Measurements from ENCODE around the gene STXBP1.
"Not testable (repeated sequence)": the region's sequence is repeated elsewhere in the genome, so short reads cannot be mapped to it uniquely, and the experiment has no call there.

The STXBP1 gene

DNA sequence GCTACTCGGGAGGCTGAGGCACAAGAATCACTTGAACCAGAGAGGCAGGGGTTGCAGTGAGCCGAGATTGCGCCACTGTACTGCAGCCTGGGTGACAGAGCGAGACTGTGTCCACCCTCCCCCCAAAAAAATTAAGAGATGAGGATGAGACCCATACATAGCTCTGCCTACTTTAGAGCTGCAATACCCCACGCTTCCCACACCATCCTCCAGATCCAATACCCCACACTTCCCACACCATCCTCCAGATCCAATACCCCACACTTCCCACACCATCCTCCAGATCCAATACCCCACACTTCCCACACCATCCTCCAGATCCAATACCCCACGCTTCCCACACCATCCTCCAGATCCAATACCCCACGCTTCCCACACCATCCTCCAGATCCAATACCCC, 34.9 kb upstream of the STXBP1 start:
- in situ Hi-C loops (cut with MboI; ENCODE audit: low sequenced_read_pairs), result not testable (repeated sequence)

DNA sequence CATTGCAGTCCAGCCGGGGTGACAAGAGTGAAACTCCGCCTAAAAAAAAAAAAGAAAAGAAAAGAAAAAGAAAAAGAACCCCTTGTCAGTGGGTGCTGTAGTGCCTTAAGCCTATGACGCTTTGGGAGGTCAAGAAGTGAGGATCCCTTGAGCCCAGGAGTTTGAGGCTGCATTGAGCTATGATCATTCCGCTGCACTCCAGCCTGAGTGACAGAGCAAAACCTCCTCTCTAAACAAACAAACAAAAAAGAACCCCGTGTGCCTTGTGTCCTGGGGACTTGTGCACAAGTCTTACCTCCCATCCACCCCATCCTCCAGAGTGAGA, 33.5 kb upstream of the STXBP1 start:
- in situ Hi-C loops (cut with MboI; ENCODE audit: low sequenced_read_pairs), result no loop called here

DNA sequence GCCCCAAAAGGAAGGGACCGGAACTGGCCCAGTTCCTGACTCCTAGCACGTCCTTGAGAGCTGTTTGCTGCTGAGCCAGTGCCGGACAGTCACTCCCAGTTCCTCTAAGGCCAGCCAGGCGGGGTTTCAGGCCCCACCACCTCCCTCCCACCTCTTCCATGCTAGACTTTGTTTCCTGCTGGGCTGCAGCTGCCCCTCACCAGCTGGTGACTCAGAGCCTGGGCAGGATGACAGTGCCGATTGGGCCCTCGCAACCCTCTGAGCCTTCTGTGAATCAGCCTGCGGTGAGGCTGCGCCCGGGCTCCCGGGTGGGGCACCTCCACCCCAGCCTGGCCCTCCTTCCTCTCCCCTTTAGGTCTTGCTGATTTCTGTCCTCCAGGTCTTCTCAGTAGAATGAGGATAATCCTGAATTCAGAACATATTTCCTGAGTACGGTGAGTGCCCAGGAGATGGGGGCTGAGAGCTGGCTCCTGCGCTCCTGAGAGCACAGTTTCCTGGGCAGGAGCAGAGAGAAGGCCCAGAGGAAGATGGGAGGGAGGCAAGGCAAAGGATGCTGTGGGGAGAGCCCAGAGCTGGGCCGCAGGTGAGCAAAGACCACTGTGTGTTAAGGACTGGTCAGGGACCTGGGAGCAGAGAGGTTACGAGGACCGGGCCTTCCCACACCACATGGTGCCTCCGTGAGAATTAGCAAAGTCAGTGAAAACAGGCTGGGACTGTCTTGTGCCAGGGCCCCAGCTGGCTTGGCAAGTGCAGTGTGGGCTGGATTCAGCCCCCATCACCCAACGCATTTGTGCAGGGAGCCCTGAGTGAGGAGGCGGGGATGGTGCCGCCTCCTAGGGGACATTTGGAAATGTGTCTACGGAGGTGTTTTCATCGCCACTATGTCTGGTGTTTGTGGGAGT, 32.9 kb upstream of the STXBP1 start:
- in situ Hi-C loops (cut with MboI; ENCODE audit: low sequenced_read_pairs), result no loop called here

DNA sequence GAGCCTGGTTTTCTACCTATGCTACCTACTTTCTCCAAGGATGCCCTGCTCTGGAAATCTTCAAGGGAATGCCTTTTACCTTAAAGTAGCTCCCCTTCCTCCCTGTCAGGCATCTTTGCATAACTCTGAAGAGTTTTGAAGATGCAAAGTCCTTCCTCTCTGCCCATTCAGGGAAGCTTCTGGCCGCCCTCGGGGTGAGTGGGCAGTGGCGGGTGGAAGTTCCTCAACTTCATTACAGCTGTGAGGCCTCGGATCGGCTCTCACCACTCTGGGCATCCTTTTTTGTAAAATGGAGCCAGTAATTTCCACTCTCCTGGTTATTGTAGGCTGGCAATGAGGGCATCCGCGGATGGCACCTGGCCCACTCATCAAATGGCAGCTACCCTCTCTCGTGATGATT, 31.7 kb upstream of the STXBP1 start:
- in situ Hi-C loops (cut with MboI; ENCODE audit: low sequenced_read_pairs), result loop anchor here (5.0 kb wide), 1 partner anchor 78 kb away; no protein-coding TSS in a partner anchor

DNA sequence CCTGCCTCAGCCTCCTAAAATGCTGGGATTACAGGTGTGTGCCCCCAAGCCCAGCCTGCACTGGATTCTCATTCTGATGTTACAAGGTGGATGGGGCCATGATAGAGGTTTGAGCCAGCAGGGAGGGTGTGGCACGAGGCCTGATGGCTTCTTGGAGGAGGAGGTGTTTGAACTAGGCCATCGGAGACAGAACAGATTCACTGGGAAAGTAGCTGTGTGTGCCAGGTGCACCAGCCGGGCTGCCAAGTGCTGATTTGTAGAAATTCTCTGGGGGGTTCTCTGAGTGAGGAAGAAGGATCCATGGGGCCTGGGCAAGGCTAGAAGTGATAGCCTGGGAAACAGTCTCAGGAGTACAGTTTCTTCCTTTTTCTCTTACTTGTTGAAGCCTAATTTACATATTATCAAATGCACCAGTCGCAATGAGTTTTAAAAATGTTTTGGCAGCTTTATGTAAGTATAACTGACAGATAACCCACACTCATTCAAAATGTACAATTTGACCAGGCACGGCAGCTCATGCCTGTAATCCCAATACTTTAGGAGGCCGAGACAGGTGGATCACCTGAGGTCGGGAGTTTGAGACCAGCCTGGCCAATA, 31.1 kb upstream of the STXBP1 start:
- in situ Hi-C loops (cut with MboI; ENCODE audit: low sequenced_read_pairs), result loop anchor here (5.0 kb wide), 1 partner anchor 79 kb away; no protein-coding TSS in a partner anchor

DNA sequence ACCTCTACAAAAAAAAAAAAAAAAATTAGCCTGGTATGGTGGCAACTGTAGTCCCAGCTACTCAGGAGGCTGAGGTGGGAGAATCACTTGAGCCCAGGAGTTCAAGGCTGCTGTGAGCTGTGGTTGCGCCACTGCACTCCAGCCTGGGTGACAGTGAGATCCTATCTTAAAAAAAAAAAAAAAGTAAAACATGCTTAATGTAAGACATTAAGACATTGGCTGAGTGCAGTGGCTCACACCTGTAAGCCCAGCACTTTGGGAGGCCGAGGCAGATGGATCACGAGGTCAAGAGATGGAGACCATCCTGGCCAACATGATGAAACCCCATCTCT, 27.6 kb upstream of the STXBP1 start:
- in situ Hi-C loops (cut with MboI; ENCODE audit: low sequenced_read_pairs), result loop anchor here (5.0 kb wide), 1 partner anchor 82 kb away; no protein-coding TSS in a partner anchor

DNA sequence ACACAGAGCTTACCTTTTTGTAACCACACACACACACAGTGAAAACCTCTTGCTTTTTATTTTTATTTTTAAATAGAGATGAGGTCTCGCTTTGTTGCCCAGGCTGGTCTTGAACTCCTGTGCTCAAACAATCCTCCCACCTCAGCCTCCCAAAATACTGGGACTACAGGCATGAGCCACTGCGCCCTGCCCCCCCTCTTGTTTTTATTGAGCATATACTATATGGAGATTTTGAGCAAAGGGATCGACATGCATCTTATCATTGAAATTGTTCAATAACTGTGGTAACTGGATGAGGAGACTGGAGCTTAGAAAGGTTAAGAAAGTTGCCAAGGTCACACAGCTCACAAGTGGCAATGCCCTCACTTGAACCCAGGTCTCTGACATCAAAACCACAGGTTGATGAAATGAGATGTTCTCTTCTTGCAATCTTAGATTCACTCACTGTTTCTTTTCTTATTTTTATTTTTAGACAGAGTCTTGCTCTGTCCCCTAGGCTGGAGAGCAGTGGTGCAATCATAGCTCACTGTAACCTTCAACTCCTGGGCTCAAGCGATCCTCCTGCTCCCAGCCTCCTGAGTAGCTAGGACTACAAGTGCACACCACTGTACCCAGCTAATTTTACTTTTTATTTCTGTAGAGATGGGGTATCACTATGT, 26.8 kb upstream of the STXBP1 start:
- in situ Hi-C loops (cut with MboI; ENCODE audit: low sequenced_read_pairs), result no loop called here

DNA sequence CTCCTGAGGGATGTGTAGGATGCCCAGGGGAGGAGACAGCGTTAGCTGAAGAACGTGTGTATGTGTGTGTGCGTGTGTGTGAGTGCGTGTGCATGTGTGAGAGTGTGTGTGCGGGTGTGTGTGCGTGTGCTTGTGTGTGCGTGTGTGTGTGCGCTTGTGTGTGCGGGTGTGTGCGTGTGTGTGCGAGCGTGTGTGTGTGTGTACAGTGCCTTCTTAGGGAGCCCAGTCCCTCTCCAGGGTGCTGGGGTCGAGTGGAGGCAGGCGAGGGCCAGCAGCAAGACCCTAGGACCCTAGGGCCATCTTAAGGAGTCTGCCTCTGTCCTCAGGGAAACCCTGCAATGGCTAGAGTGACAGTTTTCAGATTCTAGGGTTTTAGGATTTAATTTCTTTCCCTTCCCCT, 26.0 kb upstream of the STXBP1 start:
- in situ Hi-C loops (cut with MboI; ENCODE audit: low sequenced_read_pairs), result no loop called here

DNA sequence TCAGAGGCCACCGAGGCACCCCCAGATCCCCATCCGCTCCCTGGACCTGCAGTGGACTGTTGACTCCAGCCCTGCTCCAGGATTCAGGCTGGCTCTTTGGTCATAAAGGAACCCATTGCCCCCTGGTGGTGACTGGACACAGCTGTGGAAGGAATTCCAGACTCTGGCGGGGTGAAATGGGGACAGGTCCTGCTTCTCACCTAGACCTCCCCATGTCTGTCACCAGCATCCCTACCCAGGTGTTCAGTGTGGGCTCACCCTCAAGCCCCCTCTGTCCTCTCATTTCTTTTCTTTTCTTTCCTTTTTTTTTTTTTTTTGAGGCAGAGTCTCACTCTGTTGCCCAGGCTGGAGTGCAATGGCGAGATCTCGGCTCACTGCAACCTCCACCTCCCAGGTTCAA, 25.5 kb upstream of the STXBP1 start:
- in situ Hi-C loops (cut with MboI; ENCODE audit: low sequenced_read_pairs), result no loop called here

DNA sequence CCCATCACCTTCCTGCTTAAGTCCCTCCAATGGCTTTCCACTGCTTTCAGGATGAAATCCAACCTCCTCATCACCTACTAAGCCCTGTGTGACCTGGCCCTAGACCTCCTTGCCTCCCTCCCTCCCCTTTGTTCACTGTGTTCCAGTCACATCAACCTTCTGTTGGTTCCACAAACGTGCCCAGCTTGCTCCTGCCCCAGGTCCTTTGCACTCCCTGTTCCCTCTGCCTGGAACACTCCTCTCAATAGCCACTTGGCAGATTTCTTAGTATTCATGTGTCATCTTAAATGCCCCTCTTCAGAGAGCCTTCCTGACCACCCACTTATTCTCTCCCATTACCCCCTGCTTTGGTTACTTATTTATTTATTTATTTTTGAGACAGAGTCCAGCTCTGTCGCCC, 24.1 kb upstream of the STXBP1 start:
- in situ Hi-C loops (cut with MboI; ENCODE audit: low sequenced_read_pairs), result no loop called here

DNA sequence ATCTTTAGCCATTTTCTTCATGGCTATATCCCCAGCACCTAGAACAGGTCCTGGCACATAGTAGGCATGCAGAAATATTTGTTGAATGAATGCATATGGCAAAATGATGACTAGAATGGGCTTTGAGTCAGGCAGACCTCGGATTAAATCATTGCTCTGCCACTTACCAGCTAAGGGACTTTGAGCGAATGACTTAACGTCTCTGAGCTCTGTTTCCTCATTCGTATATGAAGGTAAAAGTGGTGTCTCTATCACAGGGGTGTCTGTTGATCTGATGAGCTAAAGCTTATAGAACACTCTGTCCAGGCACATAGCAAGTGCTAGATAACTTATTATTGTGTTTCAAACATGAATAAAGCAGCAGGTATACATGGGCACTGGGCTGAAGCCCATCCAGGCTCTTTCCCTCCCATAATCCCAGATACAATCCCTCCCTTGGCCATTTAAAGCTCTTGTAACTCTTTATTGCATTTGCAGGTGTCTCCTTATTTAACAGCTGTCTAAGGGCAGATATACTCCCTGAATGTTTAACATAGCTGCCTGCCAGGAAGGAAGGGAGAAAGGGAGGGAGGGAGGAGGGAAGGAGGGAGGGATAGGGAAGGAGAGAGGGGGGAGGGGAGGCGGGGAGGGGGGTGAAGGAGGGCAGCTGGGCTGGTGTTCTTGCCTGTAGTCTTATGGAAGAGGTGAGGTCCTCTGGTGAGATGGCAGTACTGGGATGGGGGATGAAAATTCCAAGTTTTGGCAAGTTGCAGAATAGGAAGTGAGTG, 23.2 kb upstream of the STXBP1 start:
- in situ Hi-C loops (cut with MboI; ENCODE audit: low sequenced_read_pairs), result no loop called here

DNA sequence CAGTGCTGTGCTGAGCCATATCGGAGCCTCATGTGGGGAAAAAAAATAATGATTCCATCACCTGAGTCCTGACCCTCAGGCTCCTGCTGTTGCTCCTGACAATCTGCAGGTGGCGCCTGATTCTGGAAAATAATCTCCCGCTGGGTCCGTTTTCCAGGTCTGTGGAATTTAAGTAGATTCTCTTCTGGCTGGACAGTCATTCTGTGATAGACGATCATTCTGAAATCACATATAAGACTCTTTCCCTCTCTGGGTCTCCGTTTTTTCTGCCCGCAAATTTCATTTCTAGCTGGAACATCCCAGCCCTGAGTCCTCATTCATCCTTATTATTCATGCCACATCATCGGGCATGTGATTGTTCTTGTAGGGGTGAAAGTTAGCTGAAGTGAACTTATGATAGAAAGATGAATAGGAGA, 22.1 kb upstream of the STXBP1 start:
- in situ Hi-C loops (cut with MboI; ENCODE audit: low sequenced_read_pairs), result loop anchor here (10.0 kb wide), 3 partner anchors 145 to 325 kb away; partner anchors contain the start of genes ST6GALNAC4 and TOR2A

DNA sequence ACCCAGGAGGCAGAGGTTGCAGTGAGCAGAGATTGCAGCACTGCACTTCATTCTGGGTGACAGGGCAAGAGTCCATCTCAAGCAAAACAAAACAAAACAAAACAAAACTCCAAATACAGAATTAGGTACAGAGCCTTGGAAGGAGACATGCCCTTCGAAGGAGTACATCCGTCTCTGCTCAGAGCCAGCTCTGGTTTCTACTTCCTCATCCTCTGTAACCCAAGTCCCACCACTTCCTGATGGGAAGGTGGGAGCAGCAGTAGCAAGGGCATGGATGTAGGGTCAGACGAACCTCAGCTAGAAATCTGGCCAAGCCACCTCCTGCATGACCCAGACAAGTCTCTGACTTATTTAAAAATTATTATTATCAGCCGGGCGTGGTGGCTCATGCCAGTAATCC, 16.5 kb upstream of the STXBP1 start:
- in situ Hi-C loops (cut with MboI; ENCODE audit: low sequenced_read_pairs), result loop anchor here (10.0 kb wide), 3 partner anchors 139 to 319 kb away; partner anchors contain the start of genes ST6GALNAC4 and TOR2A

DNA sequence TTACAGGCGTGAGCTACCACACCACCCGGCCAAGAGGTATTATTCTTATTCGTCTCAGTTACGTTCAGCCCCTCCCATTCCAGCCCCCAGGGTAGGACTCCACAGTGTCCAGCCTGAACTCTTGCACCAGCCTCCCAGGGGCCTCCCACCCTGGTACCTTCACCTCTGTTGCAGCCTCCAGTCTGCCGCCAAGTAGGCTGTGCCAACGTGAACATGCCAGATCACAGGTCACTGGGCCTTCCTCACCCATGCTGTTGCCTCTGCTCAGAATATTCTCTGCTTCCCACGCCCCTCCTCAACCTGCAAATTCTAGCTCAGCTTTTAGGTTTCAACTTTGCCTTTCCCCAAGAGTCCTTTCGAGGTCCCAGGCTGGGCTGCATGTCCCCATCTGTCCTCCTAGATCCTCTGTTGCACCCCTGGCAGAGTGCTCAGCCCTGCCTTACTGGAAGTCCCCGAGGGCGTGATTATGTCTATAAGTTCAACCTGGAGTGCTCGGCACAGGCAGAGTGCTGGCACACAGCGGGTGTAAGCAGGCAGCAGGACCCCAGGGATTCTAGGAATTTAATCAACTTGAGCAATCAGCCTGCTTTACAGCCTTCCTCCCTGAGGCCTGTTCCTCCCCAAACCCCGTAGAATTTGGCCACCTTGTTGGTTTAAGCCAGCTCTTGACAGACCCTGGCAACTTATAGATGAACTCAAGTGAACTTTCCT, 13.1 kb upstream of the STXBP1 start:
- in situ Hi-C loops (cut with MboI; ENCODE audit: low sequenced_read_pairs), result loop anchor here (10.0 kb wide), 3 partner anchors 136 to 316 kb away; partner anchors contain the start of genes ST6GALNAC4 and TOR2A

DNA sequence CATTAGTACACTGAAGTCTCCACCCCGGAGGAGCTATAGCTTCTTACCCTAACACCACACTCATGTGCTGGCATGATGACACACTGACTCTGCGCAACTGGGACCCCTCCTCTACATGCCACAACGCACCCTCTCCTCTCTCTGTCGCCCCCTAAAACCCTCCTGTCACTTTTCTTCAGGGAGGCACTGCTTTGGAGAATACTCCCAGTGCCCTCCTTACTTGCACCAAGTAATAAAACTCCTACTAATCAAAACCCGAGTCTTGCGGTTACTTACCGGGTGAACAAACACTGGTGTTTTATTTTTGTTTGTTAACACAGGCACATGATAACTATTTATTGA, 12.6 kb upstream of the STXBP1 start:
- in situ Hi-C loops (cut with MboI; ENCODE audit: low sequenced_read_pairs), result loop anchor here (10.0 kb wide), 3 partner anchors 135 to 315 kb away; partner anchors contain the start of genes ST6GALNAC4 and TOR2A

DNA sequence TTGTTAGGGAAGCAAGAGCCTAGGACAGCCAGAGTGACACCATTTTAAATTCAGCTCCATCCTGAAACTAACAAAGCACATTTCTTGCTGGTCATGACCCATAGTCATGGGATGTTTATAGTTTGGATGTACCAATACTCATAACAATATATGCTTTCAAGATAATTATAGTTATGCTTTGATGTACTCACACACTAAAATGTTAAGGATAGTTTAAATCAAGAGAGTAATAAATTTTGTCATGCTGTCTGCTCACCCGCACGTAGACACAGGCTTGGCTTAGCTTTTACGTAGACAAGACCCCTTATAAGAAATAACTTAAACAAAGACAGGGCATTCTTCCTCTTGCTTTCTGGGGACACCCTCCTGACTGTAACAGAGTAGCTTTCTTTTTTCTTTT, 8.9 kb upstream of the STXBP1 start:
- in situ Hi-C loops (cut with MboI; ENCODE audit: low sequenced_read_pairs), result no loop called here

DNA sequence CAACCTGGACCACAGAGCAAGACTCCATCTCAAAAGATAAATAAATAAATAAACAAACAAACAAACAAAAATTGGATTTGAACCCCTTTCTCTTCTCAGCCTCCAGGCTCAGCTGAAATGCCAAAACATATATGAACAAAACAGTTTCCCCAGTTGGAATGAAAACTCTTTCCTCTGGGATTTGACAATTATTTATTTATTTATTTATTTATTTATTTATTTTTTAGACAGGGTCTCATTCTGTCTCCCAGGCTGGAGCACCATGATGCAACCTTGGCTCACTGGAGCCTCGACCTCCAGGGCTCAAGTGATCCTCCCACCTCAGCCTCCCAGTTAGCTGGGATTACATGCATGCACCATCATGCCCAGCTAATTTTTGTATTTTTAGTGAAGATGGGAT, 6.0 kb upstream of the STXBP1 start:
- in situ Hi-C loops (cut with MboI; ENCODE audit: low sequenced_read_pairs), result no loop called here

DNA sequence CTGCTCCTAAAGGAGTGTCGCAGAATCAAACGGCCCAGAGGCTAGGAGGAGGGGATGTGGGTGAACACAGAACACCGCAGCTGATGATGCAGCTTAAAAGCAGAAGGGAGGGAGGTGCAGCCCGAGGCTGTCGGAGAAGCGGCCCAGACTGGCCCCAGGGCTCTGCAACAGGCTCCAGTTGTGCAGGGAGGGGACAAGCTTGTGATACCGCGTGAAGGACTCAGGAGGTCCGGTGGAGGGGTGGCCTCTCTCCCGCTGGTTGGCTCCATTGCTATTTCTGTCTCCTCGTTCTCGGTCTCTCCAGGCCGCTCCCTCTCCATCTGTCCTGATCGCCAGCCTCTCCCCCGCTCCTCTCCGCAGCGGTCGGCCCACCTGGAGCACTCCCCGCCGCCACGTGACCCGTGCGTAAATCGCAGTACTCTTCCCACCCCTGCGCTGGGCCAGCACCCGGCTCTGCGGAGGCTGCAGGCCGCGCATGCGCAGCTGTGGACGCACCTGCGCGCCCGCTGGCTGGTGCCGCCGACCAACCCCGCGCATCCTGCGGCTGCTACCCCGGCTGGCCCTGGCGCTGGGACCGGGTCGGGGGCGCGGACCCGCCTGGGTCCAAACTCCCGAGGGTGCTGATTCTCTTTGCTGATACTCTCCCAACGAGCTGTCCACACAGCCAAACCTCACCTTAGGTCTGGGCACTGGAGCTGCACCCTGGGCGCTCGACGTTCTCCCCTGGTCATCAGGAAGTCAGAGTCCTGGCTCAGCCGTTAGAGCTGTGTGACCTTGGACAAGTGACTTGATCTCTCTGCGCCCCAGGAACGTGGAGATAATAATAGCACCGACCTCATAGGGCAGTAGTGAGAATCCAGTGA, 3.7 kb upstream of the STXBP1 start:
- in situ Hi-C loops (cut with MboI; ENCODE audit: low sequenced_read_pairs), result no loop called here

DNA sequence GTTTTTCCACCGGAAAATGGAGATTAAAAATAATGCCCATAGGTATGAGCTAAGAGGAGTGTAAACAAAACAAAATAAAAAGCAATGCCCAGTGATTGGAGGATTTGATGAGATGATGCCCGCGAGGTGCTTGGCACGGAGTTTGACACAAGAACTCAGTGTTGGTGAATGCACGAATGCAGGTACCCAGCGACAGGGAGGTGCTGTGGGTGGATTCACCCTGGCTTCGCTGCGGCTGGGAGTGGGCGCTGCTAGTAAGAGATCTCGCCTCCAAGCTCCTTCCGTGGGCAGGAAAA, 526 bp upstream of the STXBP1 start:
- in situ Hi-C loops (cut with MboI; ENCODE audit: low sequenced_read_pairs), result no loop called here

Measured in HL-60/S4 (cell line).